ENCODE measurements around the gene COL11A2.

DNA sequence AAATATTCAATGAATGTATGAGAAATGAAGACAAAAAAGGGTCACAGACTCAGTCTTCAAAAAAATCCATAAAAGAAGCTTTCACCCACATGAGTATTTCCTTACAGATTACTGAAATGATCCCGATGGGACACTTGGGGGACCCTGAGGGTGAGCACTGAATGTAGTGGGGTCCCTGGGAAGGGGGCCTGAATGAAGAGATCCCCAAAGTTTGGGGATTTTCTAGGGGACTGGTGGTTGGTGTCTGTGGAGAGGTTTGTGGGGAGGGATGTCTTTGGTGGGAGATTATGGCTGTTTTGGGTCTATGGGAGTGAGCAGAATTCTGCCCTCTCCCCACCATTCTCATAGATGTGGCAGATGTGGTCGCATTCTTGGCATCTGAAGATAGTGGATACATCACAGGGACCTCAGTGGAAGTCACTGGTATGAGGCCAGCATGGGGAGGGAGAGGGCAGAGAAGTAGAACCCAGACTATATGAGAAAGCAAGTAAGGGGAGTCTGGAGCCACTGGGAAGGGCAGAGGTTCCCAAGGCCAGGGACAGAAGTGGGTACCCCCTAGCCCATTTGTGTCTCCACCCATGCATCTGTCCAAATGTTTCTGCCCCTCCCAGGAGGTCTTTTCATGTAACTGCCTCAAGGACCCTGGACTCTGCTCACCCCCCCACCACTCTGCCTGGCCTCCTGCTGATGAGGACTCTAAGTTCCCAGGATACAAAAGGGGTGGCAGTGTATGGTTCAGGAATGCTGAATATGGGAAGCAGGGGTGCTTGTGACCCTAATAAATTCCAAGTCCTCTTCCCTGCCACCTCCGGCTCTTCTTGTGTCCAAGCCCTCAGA, 14.0 kb upstream of the COL11A2 start:
- TF ChIP-seq POLR2AphosphoS5 (IDR thresholded peaks at IDR 0.05; ENCODE audit: borderline replicate concordance, low read depth, low read length) (no peak), EZH2 (IDR thresholded peaks at IDR 0.05) (no peak), FOXP2 (optimal IDR thresholded peaks at IDR 0.05; ENCODE audit: control extremely low read depth, extremely low read length, insufficient read depth) (no peak)

Data from SK-N-MC (cell line).